ENCODE results near the gene GAR1.
"Not testable (repeated sequence)": the region's sequence is repeated elsewhere in the genome, so short reads cannot be mapped to it uniquely, and the experiment has no call there.

Gene GAR1

GRCh38 chr4:109815151-109816081, at the start of gene GAR1:
Gene GAR1 (plus strand): TSS chr4:109815762. CDS start chr4:109816165, 403 bp downstream.
- Histone ChIP-seq H3K4me1 (ENCODE audit: insufficient read depth, low read length, severe bottlenecking) (peaks cover 21% of the 10 kb centered on the region), H3K4me3 (ENCODE audit: low read depth, low read length, poor library complexity, severe bottlenecking) (peak within 1 kb of the TSS; percentile 86), H4K20me1 (ENCODE audit: insufficient read depth, low read length) (no peaks in the 10 kb centered on the region), H3K9me2 (ENCODE audit: low read depth, low read length) (no peaks in the 10 kb centered on the region), H3K9me3 (ENCODE audit: low read length) (no peaks in the 10 kb centered on the region), H3K27me3 (ENCODE audit: insufficient read depth, low read length) (no peaks in the 10 kb centered on the region), H3K4me2 (ENCODE audit: low read length) (peak within 1 kb of the TSS; percentile 90), H3K36me3 (ENCODE audit: insufficient read depth, low read length) (peaks cover 29% of the 10 kb centered on the region), H3F3A (ENCODE audit: insufficient read depth, low read length) (no peaks in the 10 kb centered on the region), H2AFZ (ENCODE audit: low read length) (peak within 1 kb of the TSS; percentile 97), H3K79me2 (ENCODE audit: insufficient read depth, low read length) (peaks cover 14% of the 10 kb centered on the region; the same call in 1 of the 2 replicates), H3K27ac (ENCODE audit: low read depth, low read length, poor library complexity, severe bottlenecking) (peak within 1 kb of the TSS; percentile 47), H3K9ac (ENCODE audit: low read length) (peak within 1 kb of the TSS; percentile 89)
- no peak for TF ChIP-seq CTCF (IDR thresholded peaks at IDR 0.05; ENCODE audit: low read length)
- no peak for TF ChIP-seq EZH2 (IDR thresholded peaks at IDR 0.05; ENCODE audit: borderline replicate concordance, low read length)

- H3K36me3 ChIP-seq (ENCODE audit: insufficient read depth, low read length); H3K4me1 ChIP-seq (ENCODE audit: insufficient read depth, low read length, severe bottlenecking); H3K27me3 ChIP-seq (ENCODE audit: insufficient read depth, low read length); H3K9me2 ChIP-seq (ENCODE audit: low read depth, low read length); H3K79me2 ChIP-seq (ENCODE audit: insufficient read depth, low read length); H3K4me2 ChIP-seq (ENCODE audit: low read length); H3K27ac ChIP-seq (ENCODE audit: low read depth, low read length, poor library complexity, severe bottlenecking); H3K4me3 ChIP-seq (ENCODE audit: low read depth, low read length, poor library complexity, severe bottlenecking); H3F3A ChIP-seq (ENCODE audit: insufficient read depth, low read length); H3K9me3 ChIP-seq (ENCODE audit: low read length); H2AFZ ChIP-seq (ENCODE audit: low read length); H4K20me1 ChIP-seq (ENCODE audit: insufficient read depth, low read length); H3K9ac ChIP-seq (ENCODE audit: low read length): not testable (repeated sequence)
Observed at GRCh38 chr4:109782092-109782491, 33.5 kb upstream of the GAR1 start.

- Histone ChIP-seq H3K4me1 (ENCODE audit: insufficient read depth, low read length, severe bottlenecking) (no peaks in the 10 kb centered on the region), H4K20me1 (ENCODE audit: insufficient read depth, low read length) (no peaks in the 10 kb centered on the region), H3K4me2 (ENCODE audit: low read length) (no peak overlapping the region), H3F3A (ENCODE audit: insufficient read depth, low read length) (no peaks in the 10 kb centered on the region), H2AFZ (ENCODE audit: low read length) (no peak overlapping the region), H3K9me2 (ENCODE audit: low read depth, low read length) (no peaks in the 10 kb centered on the region), H3K36me3 (ENCODE audit: insufficient read depth, low read length) (no peaks in the 10 kb centered on the region), H3K4me3 (ENCODE audit: low read depth, low read length, poor library complexity, severe bottlenecking) (no peak overlapping the region), H3K9me3 (ENCODE audit: low read length) (no peaks in the 10 kb centered on the region), H3K9ac (ENCODE audit: low read length) (no peak overlapping the region), H3K79me2 (ENCODE audit: insufficient read depth, low read length) (no peaks in the 10 kb centered on the region), H3K27ac (ENCODE audit: low read depth, low read length, poor library complexity, severe bottlenecking) (no peak overlapping the region), H3K27me3 (ENCODE audit: insufficient read depth, low read length) (no peaks in the 10 kb centered on the region; the same call in 1 of the 2 replicates)
- no peak for TF ChIP-seq CTCF (IDR thresholded peaks at IDR 0.05; ENCODE audit: low read length)
- no peak for TF ChIP-seq EZH2 (IDR thresholded peaks at IDR 0.05; ENCODE audit: borderline replicate concordance, low read length)
Observed at GRCh38 chr4:109786846-109787245, 28.7 kb upstream of the GAR1 start.

Measured in OCI-LY1 (cell line).